HG03039 (cell line): Measurements from ENCODE around the gene TTBK1.

Experiments
- ATAC-seq: cut with Tn5 transposase; IDR thresholded peaks from one replicate; pipeline ENCODE4 v1.9.1; 2021; ENCODE audit warnings: mild to moderate bottlenecking, moderate library complexity; ENCODE audit not compliant: unreplicated experiment

TTBK1 gene

GRCh38 chr6:43222418-43223059, 20.7 kb upstream of the TTBK1 start:
- ATAC-seq, result no peak

- no peak for ATAC-seq
Observed at GRCh38 chr6:43223175-43223574, 20.1 kb upstream of the TTBK1 start.

DNA sequence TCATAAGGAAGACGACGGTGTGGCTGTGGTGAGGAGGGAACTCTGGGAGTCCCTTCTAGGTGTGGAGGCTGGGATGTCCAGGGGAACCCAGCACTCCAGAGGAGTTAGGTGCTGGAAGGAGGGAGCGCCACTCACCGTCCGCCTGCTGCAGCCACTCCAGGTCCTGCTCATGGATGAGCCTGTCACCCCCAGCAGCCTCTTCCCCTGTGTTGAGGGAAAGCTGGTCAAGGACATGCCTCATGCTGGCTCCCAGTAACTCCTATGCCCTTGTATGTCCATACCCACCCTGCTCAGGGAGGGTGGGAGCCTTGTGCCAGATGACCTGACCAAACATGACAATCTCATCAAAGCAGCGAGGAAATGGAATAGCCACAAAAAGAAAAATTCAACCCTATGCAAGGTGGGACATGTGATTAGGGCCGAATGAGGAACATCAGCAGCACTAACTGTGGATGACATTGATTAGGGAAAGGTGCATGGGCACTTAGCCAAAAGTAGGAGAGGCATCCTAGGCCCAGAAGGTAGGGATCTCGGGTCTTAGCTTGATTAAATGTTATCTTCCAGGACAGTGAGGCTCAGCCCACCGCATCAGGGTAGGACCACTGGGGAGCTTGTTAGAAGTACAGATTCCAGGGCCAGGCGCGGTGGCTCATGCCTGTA, 17.0 kb upstream of the TTBK1 start:
- no peak for ATAC-seq

GRCh38 chr6:43228951-43229802, 14.1 kb upstream of the TTBK1 start, which contains the start of gene DNPH1:
DNPH1 (minus strand) TSS chr6:43229481; CDS start chr6:43229456, 25 bp downstream.
- ATAC-seq, result peak; percentile 69

GRCh38 chr6:43229803-43230620, 13.3 kb upstream of the TTBK1 start:
- no peak for ATAC-seq

DNA sequence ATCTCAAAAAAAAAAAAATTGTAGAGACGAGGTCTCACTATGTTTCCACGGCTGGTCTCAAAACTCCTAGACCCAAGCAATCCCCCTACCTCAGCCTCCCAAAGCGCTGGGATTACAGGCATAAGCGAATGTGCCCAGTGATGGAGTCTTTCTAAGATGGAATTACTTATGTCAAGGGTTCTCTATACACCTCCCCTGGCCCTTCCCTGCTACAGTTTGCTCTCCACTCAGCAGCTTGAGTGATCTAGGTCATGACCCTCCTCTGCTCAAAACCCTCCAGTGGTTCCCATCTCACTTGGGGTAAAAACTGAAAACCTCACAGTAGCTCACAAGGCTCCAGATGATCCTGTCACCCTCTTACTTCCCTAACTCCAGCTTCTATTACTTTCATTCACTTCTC, 12.2 kb upstream of the TTBK1 start:
- ATAC-seq, result no peak

DNA sequence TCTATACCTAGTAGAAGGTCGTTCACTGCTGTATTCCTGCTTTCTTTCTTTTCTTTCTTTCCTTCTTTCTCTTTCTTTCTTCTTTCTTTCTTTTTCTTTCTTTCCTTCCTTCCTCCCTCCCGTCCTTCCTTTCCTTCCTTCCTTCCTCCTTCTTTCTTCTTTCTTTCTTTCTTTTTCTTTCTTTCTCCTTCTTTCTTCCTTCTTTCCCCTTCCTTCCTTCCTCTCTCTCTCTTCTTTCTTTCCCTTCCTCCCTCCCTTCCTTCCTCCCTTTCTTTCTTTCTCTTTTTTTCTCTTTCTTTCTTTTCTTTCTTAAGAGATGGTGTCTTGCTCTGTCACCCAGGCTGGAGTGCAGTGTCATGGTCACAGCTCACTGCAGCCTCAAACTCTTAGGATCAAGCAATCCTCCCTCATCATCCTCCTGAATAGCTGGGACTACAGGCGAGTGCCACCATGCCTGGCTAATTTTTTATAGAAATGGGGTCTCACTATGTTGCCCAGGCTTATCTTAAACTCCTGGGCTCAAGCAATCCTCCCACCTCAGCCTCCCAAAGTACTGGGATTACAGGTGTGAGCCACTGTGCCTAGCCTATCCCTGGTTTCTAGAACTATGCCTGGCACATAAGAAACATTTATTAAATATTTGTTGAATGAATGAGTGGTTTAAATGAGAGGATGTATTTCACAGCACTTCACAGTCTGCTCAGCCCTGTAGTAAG, 11.4 kb upstream of the TTBK1 start:
- ATAC-seq, result no peak

- no peak for ATAC-seq
Observed at GRCh38 chr6:43235841-43236240, 7.4 kb upstream of the TTBK1 start.

GRCh38 chr6:43239054-43239453, 4.2 kb upstream of the TTBK1 start:
- no peak for ATAC-seq

GRCh38 chr6:43240950-43241349, 2.3 kb upstream of the TTBK1 start:
- ATAC-seq, result no peak

GRCh38 chr6:43241446-43241845, 1.8 kb upstream of the TTBK1 start:
- ATAC-seq, result no peak

- no peak for ATAC-seq
Observed at GRCh38 chr6:43243664-43244321, 512 bp downstream of the TTBK1 start.

GRCh38 chr6:43246301-43247113, 3.2 kb downstream of the TTBK1 start:
- peak; percentile 6 for ATAC-seq

DNA sequence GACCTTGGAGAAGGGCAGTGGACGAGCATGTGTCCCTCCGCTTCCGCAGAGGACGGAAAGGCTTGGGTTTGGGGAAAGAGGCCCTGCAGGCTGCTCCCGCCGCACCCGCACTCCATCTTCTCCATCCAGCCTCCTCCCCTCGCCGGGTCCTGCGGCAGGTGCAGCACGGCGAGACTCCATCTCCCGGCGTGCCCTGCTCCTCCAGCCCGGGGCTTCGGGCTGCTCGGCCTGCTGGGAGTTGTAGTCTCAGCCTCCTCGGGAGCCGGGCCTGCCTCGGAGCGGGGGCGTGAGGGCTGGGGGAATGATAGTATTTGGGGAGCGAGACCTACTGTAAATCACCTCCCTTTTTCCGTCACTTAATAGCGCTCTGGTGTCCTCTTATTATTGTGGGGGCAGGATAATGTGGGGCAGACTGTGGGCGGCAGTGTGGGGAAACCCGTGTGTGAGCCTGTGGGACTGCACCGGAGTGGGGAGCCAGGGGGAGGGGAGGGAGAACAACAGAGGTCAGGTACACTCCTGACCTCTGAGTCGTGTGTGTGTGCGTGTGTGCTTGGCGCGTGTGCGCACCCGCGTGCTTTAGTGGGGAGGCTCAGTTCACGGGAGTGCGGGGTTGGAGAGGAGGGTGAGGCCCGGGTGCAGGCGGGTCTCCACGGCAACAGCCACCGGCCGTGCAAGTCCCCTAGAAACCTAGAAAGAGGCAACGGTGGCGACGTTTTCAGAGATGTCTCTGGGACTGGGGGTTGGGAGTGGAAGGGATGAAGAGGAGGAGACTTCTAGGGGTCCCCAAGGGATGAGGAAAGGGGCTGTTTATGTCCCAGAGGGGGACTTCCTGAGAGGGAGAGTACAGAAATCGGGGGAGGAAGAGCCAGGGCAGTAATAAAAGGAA, 4.1 kb downstream of the TTBK1 start:
- ATAC-seq, result peak; percentile 64

DNA sequence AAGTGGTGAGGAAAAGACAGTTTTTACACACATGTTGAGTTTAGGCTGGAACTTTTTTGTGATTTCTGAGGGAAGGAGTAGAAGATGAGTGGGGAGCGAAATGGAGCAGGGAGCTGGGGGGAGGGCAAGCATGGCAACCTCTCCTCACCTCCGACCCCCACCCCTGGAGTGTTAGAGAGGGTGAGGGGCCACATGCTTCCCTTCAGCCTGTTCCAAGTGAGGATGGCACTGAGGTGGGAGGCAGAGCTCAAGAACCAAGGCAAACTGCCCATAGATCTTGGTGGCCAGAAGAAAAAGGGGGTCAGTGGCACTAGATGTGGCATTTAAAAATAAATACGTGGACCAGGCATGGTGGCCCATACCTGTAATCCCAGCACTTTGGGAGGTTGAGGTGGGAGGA, 4.8 kb downstream of the TTBK1 start:
- ATAC-seq, result no peak

DNA sequence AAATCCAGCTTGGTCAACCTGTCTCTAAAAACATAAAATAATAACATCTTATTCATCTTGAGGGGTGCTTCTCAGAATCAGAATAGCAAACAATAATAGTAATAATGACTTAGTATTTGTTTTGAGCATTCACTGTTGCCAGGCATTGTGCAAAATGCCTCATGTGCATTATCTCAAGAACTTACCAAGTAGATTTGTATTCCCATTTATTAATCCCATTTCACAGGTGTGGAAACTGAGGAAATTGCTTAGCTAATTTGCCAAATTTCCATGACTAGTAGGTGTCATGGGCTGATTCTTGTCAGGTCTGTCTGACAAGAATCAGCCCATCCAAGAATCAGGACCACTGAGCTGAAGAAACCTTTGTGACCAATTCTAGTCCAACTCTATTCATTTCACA, 5.5 kb downstream of the TTBK1 start:
- ATAC-seq, result no peak

GRCh38 chr6:43250992-43251373, 7.7 kb downstream of the TTBK1 start:
- ATAC-seq, result no peak

- no peak for ATAC-seq
Observed at GRCh38 chr6:43253401-43253800, 10.1 kb downstream of the TTBK1 start.
